Left colon (tissue), 2 donors: ENCODE results near the gene PCDHGA9. TPM values are rescaled to one million over a fixed set of nuclear protein-coding genes. Genes with fewer than 3 reads are reported as not detected.
"Not testable (repeated sequence)": the region's sequence is repeated elsewhere in the genome, so short reads cannot be mapped to it uniquely, and the experiment has no call there.

Experiments used
- ATAC-seq: fragments of 200-7000 bp; cut with Tn5 transposase; one replicate; pipeline ENCODE4 v1.9.1; 2020; ENCODE audit warnings: mild to moderate bottlenecking, moderate library complexity
- DNase-seq, 2 donors: peaks; one replicate each; pipeline ENCODE4 v3.0.0-alpha.2; 2020
- intact Hi-C, 2 donors: fragments of 100-400 bp; cut with DNase I in 1 of 2; cut with micrococcal nuclease in 1 of 2; formaldehyde crosslinking; loops; one replicate each; pipeline versions ENCODE4 v1.11.2 to v1.14.0; 2022; cut with DNase I, micrococcal nuclease
- long read RNA-seq: library from polyadenylated mRNA; unstranded; transcript quantifications from one replicate; pipeline ENCODE4 v2.0.0, GENCODE V29; 2021
- total RNA-seq, 2 donors: library from RNA; stranded (reverse); fragmentation: NEBNext Ultra II Directional; extraction: Animal tissue kit (Norgen Biotek cat#: 25700); gene quantifications; one replicate each; pipeline ENCODE4 v1.2.1, GENCODE V29; 2021
- donor health status: DM: no; HTN: no; CAD: no.
- donor health status: DM: yes; HTN: yes; CAD: no.

The PCDHGA9 gene
- 1 to 10 TPM; 1.6 to 2.6 TPM for total RNA-seq
- long read RNA-seq: 0 reads

- ATAC-seq: peak; percentile 51
- intact Hi-C loops: no loop called here
- DNase-seq: no peak
Observed at GRCh38 chr5:141402553-141403243, at the start of gene PCDHGA9. TSS of gene PCDHGA9 (plus strand) at chr5:141402778. CDS start at chr5:141402953, 175 bp downstream.

- ATAC-seq (no peak), DNase-seq (no peak)
- intact Hi-C loops: no loop called here
Observed at GRCh38 chr5:141354900-141355469, 47.6 kb upstream of the PCDHGA9 start, which contains the start of gene PCDHGA4. TSS of gene PCDHGA4 (plus strand) at chr5:141355021. CDS start at chr5:141355108, 87 bp downstream.

DNA sequence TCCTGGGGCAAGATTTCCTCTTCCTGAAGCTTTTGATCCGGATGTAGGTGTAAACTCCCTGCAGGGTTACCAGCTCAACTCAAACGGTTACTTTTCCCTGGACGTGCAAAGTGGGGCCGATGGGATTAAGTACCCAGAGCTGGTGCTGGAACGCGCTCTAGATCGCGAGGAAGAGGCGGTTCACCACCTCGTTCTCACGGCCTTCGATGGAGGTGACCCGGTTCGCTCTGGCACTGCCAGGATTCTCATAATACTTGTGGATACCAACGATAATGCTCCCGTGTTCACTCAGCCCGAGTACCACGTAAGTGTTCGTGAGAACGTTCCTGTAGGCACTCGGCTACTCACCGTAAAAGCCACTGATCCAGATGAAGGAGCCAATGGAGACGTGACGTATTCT is 46.9 kb upstream of the PCDHGA9 start:
- DNase-seq: no peak
- ATAC-seq: no peak
- intact Hi-C loops: no loop called here

DNA sequence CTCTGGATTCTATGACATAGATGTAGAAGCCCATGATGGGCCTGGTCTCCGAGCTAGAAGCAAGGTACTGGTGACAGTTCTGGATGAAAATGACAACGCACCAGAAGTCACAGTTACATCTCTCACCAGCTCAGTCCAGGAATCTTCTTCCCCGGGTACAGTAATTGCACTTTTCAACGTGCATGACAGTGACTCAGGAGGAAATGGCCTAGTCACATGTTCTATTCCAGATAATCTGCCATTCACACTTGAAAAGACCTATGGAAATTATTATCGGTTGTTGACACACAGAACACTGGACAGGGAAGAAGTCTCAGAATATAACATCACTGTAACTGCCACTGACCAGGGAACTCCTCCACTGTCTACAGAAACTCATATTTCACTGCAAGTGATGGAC is 46.4 kb upstream of the PCDHGA9 start:
- no peak for ATAC-seq
- DNase-seq: no peak
- intact Hi-C loops: no loop called here

GRCh38 chr5:141356950-141357349 is 45.6 kb upstream of the PCDHGA9 start:
- ATAC-seq: no peak
- intact Hi-C loops: no loop called here
- DNase-seq: no peak

DNA sequence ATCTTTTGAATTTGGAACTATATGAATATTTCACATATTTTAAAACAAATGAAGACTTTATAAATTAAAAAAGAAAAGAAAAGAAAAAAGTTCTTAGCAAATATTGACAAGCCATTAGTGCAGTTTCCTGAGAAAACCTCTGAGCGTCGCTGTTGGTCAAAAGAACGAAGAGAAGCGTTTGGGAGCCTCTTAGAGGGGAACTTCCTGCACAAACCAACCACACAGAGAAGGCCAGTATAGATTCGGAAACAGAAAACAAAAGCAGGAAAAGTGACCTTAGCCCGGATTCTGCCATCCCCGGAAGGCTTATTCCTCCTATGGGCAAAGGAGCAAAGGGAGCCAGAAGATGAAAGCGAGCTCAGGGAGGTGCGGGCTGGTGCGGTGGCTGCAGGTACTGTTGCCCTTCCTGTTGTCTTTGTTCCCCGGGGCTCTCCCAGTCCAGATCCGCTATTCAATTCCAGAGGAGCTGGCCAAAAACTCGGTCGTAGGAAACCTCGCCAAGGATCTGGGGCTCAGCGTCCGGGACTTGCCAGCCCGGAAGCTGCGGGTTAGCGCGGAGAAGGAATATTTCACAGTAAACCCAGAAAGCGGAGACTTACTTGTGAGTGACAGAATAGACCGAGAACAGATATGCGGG is 42.7 kb upstream of the PCDHGA9 start, which contains the start of gene PCDHGB2:
Gene PCDHGB2 (plus strand): TSS at position 205 of the 637 bp plus-strand sequence. CDS start 142 bp downstream, at position 347.
- DNase-seq (no peak), ATAC-seq (peak; percentile 35)
- intact Hi-C loops: no loop called here

DNA sequence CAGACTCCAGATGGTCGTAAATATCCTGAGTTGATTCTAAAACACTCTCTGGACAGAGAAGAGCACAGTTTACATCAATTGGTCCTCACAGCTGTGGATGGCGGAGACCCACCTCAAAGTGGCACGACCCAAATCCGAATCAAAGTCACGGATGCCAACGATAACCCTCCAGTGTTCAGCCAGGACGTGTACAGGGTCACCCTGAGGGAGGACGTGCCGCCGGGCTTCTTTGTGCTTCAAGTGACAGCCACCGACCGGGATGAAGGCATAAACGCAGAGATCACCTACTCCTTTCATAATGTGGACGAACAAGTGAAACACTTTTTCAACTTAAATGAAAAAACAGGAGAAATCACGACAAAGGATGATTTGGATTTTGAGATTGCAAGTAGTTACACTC is 41.9 kb upstream of the PCDHGA9 start:
- intact Hi-C loops: no loop called here
- ATAC-seq: no peak
- no peak for DNase-seq

DNA sequence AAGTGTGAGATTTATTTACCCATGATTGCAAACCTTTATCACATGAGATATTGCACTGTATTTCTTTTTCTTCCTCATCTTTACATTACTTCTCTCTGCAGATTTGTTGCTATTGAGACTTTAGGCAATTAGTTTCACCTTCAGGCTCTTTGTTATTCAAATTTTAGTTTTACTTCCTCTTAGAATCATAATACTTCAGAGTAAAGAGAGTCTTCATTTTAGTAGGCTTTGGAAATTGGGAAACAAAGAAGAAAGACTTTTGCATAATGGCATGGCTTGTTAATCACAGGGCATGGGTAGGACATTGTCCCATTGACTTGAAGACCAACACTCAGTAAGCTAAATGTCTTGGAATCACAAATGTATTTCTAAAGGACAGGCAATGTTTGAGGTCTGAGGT is 39.9 kb upstream of the PCDHGA9 start:
- no peak for ATAC-seq
- DNase-seq: no peak
- intact Hi-C loops: no loop called here

DNA sequence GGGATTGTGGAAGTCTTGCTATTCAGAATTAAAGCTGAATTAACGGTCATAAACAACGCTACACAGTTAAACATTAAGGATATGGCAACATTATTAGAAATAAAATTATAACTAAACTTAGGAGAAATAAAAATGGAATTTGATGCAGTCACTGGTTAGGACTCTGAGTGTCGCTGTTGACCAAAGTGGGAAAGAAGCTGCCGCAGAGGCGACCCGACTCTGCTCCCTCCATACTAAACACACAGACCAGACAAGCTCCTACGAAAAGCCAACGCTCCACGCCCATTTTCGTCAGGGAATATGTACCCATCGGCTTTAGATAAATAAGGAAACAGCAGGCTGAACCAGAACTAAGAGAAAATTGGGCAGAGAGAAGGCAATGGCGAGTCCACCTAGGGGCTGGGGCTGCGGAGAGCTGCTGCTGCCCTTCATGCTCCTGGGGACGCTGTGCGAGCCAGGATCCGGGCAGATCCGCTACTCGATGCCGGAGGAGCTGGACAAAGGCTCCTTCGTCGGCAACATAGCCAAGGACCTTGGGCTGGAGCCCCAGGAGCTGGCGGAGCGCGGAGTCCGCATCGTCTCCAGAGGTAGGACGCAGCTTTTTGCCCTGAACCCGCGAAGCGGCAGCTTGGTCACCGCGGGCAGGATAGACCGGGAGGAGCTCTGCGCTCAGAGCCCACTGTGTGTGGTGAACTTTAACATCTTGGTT is 38.5 kb upstream of the PCDHGA9 start, which contains the start of gene PCDHGA5:
Gene PCDHGA5 (plus strand): TSS at position 211 of the 709 bp plus-strand sequence. CDS start 169 bp downstream, at position 380.
- ATAC-seq: no peak
- intact Hi-C loops: no loop called here
- DNase-seq: no peak

- DNase-seq: no peak
- ATAC-seq: no peak
- intact Hi-C loops: no loop called here
Observed at GRCh38 chr5:141366016-141366896, 36.3 kb upstream of the PCDHGA9 start.

DNA sequence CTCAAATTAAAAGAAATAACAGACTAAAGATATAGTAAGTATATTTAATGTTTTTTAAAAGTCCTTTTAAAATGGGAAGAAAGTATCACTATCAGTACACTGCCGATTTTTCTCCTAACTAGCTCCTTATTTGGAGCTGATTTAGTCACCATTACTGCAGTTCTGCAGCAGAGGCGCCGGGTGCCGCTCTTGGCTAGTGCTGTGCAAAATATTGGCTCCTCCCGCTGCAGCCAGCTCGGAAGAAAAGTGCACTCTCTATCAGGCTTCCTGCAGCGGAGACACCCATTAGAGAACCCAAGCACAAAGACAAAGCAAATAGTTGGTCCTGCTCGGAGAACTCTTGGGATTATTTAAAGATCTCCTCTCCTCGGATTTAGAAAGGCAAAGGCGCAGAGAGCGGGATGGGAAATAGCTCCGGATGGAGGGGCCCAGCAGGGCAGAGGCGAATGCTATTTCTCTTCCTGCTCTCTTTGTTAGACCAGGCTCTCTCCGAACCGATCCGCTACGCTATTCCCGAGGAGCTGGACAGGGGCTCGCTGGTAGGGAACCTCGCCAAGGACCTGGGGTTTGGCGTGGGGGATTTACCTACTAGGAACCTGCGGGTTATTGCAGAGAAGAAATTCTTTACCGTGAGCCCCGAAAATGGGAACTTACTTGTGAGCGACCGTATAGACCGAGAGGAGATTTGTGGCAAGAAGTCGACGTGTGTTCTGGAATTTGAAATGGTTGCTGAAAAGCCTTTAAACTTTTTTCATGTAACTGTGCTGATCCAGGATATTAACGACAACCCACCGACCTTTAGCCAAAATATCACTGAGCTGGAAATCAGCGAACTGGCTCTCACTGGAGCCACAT is 32.4 kb upstream of the PCDHGA9 start, which contains the start of gene PCDHGB3:
Gene PCDHGB3 (plus strand): TSS at position 249 of the 855 bp plus-strand sequence. CDS start 153 bp downstream, at position 402.
- peak; percentile 71 for ATAC-seq
- DNase-seq: peak in 1 of 2 donors; percentile 41
- intact Hi-C loops: no loop called here

GRCh38 chr5:141371572-141372475 is 30.8 kb upstream of the PCDHGA9 start:
- intact Hi-C loops: no loop called here
- no peak for DNase-seq
- no peak for ATAC-seq

DNA sequence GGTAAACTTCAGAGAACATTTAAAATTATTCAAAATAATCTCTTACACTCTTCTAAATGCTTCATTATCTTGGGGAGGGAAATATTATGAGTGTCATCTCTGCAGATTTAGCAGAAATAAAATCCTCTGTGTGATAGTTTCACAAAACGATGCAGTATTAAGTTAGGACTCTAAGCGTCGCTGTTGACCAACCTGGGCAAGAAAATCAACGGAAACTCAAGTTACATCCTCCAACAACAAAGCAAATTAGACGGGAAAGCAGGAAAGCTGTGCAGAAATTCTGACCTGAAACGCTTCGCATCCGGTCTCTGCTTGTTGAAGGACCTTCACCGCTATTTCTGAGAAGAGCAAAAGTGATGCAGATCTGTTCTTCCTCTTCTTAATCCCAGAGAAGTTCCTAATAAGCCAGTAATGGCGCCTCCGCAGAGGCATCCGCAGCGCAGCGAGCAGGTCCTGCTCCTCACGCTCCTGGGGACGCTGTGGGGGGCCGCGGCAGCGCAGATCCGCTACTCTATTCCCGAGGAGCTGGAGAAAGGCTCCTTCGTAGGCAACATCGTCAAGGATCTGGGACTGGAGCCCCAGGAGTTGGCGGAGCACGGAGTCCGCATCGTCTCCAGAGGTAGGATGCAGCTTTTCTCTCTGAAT is 28.8 kb upstream of the PCDHGA9 start, which contains the start of gene PCDHGA6:
Gene PCDHGA6 (plus strand): TSS at position 219 of the 645 bp plus-strand sequence. CDS start 193 bp downstream, at position 412.
- intact Hi-C loops: no loop called here
- ATAC-seq (no peak), DNase-seq (no peak)

DNA sequence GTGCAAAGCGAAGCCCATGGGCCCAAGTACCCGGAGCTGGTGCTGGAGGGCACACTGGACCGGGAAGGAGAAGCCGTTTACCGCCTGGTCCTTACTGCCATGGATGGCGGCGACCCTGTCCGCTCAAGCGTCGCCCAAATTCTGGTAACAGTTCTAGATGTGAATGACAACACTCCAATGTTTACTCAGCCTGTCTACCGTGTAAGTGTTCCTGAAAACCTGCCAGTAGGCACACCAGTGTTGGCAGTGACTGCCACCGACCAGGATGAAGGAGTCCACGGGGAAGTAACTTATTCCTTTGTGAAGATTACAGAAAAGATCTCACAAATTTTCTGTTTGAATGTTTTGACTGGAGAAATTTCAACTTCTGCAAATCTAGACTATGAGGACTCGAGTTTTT is 28.0 kb upstream of the PCDHGA9 start:
- no peak for DNase-seq
- intact Hi-C loops: no loop called here
- no peak for ATAC-seq

GRCh38 chr5:141375444-141376155 is 27.0 kb upstream of the PCDHGA9 start:
- intact Hi-C loops, DNase-seq, ATAC-seq: not testable (repeated sequence)
